ENCODE data around the gene HAGH.

Gene HAGH

DNA sequence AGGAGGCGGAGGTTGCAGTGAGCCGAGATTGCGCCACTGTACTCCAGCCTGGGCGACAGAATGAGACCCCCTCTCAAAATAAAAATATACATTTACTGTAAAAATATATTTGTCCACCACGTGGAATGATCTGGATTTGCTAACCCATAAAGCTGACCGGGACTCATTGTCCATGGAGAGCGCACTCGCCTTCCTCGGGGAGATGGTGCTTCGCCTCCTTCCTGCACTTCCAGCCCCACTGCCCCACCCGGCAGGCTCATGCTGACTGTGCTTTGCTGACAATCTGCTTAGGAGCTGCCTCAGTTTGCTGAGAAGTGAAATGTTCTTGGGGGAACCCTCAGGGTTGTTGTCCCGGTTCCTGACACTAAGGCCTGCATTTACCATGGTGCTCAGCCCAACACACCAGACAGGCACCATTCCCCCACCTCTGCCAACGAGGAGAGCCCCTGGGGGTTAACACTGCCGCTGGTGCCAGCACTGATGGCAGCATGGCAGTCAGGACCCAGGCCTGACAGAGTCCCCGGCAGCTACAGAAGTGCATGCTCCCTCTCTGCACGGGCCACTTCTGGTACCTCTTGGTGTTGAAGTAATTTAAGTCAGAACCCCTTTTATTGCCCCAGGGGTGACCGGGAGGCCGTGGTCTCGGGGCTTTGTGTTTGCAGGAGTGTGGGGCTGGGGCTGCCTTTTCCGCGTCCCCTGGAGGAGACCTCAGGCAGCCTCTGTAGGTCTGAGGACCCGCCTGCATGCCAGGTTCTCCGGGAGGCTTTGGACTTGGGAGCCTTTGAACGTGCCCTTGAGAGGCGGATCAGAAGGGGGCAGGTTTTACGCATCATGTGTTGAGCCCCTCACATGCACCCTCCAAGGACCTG is 41.4 kb downstream of the HAGH start:
- DNase-seq, result no peak

DNA sequence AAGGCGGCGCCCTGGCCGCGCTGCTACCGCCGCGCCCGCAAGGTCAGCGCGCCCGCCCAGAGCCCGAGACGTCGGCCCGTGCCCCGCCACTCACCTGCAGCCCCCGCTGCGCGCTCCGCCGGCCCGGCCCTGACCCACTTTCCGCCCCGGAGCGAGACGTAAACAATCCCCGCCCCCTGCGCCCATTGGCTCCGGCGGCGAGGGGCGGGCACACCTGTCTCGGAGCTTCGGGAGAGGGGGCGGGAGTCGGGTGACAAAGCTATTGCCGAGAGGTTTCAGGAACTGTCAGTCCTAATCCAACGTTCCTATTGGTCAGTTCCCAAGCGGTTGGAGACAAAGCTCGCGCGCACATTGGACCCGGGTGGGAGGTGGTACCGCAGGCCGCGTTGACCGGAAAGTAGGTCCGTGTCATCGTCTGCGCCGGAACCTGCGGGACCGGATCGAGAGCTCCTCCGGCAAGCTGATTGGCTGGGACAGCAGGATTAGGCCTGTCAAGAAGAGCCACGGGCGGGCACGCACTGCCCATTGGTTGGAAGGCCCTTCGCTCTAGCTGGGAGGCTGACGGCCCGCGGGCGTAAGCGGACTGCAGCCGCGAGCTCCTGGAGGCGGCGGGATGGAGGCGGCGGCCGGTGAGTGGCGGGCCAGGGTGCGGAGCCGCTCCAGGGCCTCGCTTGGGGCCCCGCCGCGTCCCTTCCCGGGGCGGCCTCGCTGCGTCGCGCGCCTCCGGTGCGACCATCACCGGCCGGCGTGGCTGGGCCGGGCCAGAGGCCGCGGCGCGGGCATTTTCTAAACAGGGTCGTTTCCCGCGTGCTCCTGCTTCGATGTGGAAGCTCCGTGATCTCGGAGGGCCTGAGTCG is 44.0 kb downstream of the HAGH start, which contains the start of the genes NUBP2 and SPSB3:
NUBP2 (plus strand) TSS at position 553 of the 857 bp plus-strand sequence; CDS start at position 614, 61 bp downstream.
SPSB3 (minus strand) TSS at position 164 of the 857 bp plus-strand sequence. CDS start 1,088 bp downstream, outside the sequence.
- DNase-seq, result peak; percentile 100

DNA sequence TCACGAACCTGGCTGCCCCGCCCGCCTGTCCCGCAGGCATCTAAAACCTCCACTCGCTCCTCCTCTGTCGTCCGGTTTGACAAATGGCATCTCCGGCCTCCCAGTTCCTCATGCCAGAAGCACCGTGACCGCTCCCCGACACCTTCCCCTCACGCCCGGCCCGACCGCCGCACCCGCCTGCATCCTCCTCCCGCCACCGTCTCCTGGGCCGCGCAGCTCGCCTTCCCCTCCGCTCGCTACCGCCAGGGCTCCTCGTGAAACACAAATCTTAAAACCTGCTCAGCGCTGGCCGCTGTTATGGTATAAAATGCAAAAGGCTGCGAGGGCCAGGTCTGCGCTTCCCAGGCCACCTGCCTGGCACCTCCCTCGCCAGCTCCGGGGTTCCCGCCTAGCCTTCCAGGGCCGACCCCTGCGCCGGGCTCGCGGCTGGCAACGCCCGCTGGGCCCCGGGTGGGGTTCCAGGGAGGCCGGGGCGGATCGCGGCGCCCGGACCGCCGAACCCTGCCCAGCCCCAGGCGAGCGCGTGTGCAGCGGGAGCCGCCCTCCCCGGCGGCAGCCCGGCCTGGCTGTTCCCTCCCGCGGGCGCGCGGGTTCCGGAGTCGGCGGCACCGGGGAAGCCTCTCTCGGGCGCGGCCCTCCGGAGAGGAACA is 44.7 kb downstream of the HAGH start:
- DNase-seq, result no peak

DNA sequence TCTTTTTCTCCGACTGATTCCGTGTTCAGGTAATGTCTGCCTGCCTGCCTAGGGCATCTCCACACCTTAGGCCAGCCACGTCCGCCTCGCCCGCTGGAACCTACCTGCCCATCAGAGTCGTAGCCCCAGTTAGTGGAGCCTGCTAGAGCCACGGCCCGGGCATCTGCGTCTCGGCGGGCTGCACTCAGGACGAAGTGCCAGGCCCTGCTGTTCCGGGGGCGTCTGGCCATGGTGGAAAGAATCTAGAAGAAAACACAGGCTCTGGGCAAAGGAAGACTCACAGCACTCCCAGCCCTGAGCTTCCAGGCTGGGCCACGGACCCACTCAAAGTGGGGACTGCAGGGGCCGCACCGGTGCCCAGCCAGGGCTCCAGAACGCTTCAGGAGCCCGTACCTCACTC is 45.4 kb downstream of the HAGH start:
- no peak for DNase-seq

DNA sequence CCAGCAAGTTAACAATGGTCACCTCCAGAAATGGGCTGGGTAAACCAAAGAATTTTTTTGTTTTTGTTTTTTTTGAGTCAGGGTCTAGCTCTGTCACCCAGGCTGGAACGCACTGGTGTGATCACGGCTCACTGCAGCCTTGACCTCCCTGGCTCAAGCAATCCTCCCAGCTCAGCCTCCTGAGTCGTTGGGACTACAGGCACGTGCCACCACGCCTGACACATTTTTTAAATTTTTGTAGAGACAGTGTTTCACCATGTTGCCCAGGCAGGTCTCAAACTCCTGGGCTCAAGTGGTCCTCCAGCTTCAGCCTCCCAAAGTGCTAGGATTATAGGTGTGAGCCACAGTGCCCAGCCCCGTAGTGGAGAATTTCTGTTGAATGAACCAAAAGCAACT is 46.0 kb downstream of the HAGH start:
- no peak for DNase-seq

DNA sequence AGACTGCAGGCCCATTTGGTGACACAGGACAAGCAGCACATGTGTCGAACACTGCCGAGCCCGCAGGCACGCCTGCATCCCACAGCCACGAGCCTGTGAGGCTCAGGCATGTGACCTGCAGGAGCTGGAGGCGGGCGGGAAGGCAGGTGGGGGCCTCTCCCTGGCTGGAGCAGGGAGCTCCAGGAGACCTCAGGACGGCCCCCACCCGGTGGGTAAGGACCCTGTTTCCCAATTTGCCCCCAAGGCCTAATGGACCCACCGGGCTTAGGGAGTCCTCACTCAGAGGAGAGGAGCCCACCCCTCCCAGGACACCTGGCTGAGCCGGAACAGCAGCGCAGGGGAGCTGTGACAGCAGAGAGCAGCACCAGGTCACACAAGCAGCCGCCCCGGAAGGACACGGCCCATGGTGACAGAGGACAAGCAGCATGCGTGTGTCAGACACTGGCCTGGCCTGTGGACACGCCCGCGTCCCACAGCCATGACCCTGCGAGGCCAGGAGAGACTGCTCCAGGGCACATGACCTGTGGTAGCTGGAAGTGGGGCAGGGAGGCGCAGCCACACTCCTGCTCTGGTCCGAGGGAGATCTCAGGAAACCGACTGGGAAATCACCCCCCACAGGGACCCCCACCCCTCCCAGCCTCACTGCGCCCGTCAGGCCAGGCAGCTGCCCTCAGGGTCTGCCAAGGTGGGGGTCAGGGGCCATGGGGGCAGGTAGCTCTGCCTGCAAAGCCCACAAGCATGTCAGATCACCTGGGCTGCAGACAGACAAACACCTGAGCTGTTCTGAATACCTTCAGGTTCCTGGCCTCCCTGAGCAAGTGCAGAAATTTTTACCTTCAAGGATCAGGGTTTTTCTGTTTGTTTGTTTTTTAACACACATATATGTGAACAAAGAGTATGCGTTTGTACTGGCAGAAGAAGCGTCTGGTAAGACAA is 46.6 kb downstream of the HAGH start:
- no peak for DNase-seq

DNA sequence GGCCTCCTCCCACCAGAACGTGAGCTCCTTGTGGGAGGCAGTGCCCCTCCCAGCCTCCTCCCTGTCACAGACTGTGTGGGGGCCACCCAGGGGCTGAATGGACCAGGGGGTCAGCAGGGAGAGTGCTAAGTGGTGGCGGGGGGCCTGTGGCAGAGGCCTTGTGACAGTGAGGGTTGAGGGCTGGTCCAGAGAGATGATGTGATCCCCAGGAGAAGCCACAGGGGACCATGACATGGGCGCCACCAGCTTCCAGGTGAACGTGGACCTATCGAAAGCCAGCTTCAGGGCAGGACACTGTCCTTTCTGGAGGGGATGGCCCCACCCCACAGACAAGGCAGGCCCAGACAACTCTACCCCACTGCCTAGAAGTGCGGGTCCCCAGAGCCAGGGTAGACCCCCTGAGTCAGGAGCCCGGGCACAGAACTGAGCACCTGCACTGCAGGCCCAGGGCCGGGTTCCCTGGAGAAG is 47.4 kb downstream of the HAGH start:
- DNase-seq, result no peak

DNA sequence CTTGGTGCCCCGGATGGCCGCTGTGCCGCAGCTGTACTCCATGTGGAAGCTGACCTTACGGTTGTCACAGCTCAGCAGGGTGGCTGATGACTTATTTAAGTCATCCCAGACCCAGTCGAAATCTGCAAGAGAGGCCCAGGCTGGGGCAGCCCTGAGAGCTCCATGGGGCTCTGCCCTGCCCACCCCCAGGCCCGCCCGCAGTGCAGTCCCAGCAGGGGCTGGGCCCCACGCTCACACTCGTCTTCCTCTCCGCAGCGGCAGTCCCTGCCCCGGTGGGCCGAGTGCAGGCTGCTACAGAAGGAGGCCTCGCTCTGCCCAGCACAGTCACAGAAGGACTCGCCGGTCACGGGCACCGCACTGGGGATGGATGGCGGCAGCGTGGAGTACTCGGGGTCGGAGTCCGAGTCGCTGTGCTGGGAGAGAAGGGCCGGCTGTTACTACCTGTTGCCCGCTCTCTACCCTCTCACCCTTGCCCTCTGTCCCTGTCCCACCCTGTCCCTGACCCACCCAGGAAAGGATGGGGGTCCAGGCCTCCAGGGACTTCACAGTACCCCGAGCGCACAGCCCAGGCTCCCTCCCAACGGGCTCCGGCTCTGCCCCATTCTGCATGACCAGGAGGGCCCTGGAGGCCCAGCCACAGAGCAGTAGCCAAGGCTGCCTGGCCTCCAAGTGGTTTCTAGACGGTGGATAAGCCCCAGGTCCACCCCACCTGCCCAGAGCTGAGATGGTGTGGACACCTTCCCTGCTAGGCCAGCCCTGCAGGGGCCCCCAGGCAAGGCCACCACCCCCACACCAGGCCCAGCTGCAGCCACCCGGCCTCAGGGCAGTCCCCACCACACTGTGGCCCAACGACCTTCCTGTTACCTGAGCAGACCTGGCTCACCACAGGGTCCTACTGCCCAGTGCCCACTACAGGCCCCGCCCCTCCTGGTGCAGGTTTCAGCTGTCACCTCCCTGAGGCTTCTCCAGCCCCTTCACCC is 48.1 kb downstream of the HAGH start:
- DNase-seq, result no peak

DNA sequence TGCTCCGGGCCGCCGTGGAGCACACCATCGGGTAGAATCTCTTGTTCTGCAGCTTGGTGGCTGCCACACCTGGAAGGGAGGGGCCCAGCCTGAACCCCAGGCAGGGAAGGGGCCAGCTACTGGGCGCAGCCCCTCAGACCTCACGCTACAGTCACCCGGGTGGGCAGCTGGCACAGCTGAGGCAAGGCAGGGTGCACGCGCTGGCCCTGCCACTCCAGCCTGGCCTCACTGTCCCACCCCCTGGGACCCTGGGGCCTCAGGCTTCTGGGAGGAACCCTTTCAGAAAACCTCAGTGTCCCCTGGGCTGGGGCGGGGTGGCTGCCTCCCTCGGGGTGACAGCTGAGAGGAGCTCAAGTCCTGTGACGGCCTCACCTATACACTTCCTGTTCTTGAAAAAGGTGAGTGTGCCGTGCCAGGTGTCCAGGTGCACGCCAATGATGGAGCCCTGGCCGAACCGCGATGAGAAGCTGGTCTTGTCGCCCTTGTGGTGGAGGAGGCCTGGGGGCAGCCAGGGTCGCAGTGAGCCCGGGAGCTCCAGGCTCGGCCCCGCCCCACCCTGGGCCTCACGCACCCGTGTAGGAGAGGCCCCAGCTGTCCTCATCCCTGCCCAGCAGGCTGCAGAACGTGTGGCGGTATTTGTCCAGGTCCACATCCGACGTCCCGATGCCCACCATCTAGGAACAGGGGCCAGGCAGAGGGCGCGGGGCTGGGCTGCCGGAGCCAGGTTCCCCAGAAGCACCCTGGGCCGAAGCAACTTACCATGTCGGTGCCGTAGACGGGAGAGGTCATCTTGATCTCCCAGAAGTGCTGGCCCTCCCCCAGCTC is 49.0 kb downstream of the HAGH start:
- DNase-seq, result no peak

DNA sequence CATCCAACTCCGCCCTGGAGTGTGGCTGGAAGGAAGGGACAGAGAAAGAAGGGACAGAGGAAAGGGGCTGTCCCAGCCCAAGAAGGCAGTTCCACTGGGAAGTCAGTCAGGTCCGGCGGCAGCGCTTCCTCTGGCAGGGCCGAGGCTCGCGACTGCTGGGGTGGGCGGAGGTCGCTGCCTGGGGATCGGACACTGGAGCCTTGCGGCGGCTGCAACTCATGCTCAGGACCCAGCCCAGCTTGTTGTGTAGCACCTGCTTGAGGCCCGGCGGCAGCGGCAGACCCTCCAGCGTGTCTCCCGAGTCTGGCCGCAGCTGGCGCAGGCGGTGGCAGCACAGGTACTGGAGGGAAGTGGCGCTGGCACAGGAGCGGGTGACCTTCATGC is 49.6 kb downstream of the HAGH start:
- no peak for DNase-seq

DNA sequence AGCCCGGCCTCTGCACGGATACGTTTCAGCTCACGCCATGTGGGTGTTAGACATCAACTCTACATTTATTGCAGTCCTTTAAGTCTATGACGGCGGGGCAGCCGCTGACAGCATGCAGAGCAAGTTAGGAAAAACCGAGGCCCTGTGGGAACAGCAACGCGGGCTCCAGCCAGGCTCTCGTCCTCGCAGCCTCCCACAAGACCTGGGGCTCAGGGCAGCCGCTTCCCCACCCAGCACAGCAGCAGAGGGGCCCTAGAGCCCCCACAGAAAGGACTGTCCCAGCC is 50.0 kb downstream of the HAGH start:
- DNase-seq, result no peak

DNA sequence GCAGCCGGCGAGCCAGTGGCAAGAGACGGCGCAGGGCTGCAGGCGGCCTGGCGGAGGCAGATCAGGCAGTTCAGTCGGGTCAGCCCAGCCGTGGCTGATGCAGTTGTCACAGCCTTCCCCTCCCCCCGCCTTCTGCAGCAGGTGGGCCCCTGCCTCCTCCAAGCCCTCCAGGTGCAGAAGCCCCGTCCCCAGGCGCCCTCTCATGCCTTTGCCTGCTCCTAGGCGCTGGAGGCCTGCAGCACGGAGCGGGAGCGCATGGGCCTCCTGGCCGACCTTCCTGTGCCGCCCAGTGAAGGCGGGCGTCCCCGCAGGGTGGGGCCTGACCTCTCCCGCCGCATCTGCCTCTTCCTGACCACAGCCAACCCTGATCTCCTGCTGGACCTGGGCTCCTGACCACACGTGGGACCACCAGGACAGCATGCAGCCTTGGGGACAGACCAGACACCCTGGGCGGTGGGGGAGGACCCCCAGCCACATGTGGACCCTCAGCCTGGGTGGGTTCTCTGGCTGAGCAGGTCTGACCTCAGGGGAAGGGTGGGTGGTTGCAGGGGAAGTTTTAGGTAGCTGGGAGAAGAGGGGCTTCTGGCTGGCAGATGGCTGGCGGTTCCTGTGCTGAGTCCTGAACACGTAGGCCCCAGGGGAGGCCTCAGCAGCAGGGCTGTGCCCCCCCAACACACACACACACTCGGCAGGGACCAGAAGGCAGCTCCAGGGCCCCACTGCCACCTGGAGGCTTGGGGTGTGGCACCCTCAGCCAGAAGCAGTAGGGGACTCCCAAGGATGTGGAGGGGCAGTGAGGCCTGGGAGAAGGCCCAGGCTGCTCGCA is 50.6 kb downstream of the HAGH start:
- peak; percentile 74 for DNase-seq

DNA sequence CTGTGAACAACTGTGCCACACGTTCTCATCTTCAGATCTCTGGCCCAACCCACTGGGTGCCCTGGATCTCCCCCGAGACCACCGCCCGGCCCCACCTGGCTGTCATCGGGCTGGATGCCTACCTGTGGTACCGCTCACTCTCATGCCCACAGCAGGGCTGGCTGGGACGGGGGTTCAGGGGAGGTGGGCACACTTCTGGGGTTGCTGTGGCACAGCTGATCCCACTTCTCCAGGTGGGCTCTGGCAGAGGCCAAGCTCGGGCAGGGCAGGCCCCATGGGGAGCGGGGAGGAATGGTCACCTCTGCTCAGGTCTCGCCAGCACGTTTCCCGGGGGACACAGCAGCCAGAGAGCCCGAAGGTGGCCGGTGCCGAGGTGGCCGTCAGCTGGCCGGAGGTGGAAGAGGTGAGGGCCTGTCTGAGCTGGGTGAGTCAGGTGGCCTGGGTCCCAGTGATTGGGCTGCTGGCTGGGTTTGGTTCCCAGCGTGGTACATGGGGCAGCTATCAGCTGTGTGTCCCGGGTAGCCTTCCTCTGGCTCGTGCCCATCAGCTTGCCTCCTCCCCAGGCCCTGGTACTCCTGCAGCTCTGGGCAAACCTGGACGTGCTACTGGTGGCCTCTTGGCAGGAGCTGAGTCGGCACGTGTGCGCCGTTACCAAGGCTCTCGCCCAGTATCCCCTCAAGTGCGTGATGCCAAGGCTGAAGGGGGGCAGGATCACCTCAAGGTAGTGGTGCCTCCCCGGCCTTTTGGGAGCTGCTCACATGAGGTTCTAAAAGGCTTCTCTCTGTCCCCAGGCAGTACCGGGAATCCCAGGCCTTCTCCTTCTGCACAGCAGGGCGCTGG is 51.4 kb downstream of the HAGH start:
- no peak for DNase-seq

DNA sequence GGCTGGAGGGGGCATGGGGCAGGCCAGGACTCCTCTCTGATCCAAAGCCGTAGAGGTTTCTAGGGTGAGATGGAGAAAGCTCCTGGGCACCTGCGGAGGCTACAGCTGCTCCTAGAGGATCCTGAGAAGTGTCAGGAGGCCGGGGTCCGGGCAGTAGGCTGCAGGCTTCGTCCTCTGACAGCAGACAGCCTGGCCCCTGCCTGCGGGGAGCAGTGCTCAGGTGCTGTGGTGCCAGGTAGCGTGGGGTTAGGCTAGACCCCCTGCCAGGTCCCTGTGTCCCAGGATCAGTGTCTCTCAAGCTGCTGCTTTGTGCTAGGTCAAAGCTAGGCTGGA is 52.2 kb downstream of the HAGH start:
- no peak for DNase-seq

DNA sequence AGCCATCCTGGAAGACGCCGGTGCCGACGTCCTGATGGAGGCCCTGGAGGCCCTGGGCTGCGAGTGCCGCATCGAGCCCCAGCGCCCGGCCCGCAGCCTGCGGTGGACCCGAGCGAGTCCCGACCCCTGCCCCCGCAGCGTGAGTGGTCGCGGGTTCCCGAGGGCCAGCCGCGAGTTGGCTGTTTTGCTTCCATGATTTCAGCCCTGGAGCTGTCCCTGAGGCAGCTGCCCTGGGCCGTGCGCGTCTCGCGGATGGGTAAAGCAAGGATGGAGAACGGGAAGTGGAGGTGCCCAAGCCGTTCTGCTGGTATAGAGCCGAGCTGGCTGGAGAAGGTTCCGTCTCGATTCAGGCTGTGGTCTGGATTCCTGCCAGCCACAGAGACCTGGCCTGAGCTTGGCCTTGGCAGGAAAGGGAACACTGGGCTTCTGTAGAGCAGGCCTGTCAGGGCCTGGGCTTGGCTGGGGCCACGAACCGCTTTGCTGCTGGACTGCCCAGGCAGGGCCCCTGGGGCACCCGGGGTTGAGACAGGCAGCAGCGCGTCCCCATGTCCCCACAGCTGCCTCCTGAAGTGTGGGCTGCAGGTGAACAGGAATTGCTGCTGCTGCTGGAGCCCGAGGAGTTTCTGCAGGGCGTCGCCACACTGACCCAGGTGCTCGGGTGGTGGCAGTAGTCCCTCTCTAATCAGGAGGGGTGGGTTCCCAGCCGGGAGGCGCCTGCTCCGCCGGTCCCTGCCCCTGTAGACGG is 52.8 kb downstream of the HAGH start:
- DNase-seq, result no peak

DNA sequence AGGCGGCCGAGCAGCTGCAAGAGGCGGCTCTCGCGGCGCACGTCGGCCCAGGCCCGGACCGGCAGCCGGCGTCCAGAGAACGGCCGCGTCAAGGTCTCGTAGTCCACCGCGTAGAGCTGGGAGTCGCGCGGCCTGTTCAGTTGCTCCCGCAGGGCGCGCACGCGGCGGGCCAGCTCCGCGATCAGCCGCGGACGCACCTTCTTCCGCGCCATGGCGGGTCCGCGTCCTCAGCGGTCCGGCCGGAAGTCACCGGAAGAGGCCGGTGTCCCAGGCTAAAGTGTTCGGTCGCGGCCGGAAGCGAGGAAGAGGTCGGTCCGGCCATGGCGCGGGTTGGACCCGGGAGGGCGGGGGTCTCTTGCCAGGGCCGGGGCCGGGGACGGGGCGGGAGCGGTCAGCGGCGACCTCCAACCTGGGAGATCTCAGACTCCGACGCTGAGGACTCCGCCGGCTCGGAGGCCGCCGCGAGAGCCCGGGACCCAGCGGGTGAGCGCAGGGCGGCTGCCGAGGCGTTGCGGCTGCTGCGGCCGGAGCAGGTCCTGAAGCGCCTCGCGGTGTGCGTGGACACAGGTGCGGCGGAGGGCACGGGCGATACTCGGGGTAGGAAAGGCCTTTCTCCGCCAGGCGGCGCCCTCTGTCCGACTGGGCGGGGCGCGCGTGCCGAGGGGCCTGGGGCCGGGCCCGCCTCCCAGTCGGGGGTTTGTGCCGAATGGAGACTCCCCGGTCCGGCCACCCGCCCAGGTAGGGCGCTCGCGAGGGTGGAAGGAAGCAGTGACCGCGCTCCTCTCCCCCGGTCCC is 53.5 kb downstream of the HAGH start, which contains the start of gene MRPS34:
MRPS34 (minus strand) TSS at position 227 of the 795 bp plus-strand sequence; CDS start at position 212, 15 bp downstream.
- DNase-seq, result peak; percentile 91

Data from NCI-H82 (cell line).